HEK293T (cell line): ENCODE measurements around the gene SCN9A.
A peak's percentile ranks its signal among the peaks of the same experiment; 100 is the strongest.
"Not testable (repeated sequence)": the region's sequence is repeated elsewhere in the genome, so short reads cannot be mapped to it uniquely, and the experiment has no call there.

Source experiments
- CTCF ChIA-PET: fragments of 350-600 bp; formaldehyde crosslinking; extraction: SDS; loops from one replicate; lab custom pipeline; 2021; ENCODE audit warnings: antibody characterized with exemption, inconsistent platforms; lab: Yijun Ruan, JAX
- POLR2A ChIA-PET: fragments of 350-600 bp; formaldehyde crosslinking; extraction: SDS; loops from one replicate; lab custom pipeline; 2020; ENCODE audit warnings: antibody characterized with exemption, inconsistent platforms; lab: Yijun Ruan, JAX
- DNase-seq: peaks from one replicate; pipeline ENCODE4 v3.0.0; 2012; ENCODE audit warnings: mixed read lengths; ENCODE audit errors: extremely low spot score
- ARNT ChIP-seq: fragments of 450-650 bp; IDR thresholded peaks from 2 replicates; pipeline ENCODE4 v1.6.1; 2017; ENCODE audit warnings: mild to moderate bottlenecking
- BHLHE40 ChIP-seq: fragments of 450-650 bp; IDR thresholded peaks from 2 replicates; pipeline ENCODE4 v1.6.1; 2016; ENCODE audit warnings: mild to moderate bottlenecking, moderate library complexity, borderline replicate concordance
- CTBP1 ChIP-seq: fragments of 450-650 bp; IDR thresholded peaks from 2 replicates; pipeline ENCODE4 v1.6.1; 2016; ENCODE audit warnings: borderline replicate concordance
- ELF4 ChIP-seq: fragments of 450-650 bp; IDR thresholded peaks from 2 replicates; pipeline ENCODE4 v1.6.1; 2017; ENCODE audit warnings: antibody characterized with exemption
- FOXA1 ChIP-seq: fragments of 450-650 bp; IDR thresholded peaks from 2 replicates; pipeline ENCODE4 v1.6.1; 2016; ENCODE audit warnings: mild to moderate bottlenecking
- FOXK2 ChIP-seq: fragments of 450-650 bp; IDR thresholded peaks from 2 replicates; pipeline ENCODE4 v1.6.1; 2016; ENCODE audit warnings: mild to moderate bottlenecking
- FOXM1 ChIP-seq: fragments of 450-650 bp; IDR thresholded peaks from 2 replicates; pipeline ENCODE4 v1.6.1; 2017; ENCODE audit warnings: mild to moderate bottlenecking, borderline replicate concordance
- HDGF ChIP-seq: fragments of 450-650 bp; IDR thresholded peaks from 2 replicates; pipeline ENCODE4 v1.6.1; 2017; ENCODE audit warnings: antibody characterized with exemption, borderline replicate concordance
- L3MBTL2 ChIP-seq: fragments of 450-650 bp; conservative IDR thresholded peaks from 2 replicates; pipeline ENCODE4 v1.6.1; 2016; ENCODE audit warnings: mild to moderate bottlenecking
- LEF1 ChIP-seq: fragments of 450-650 bp; IDR thresholded peaks from 2 replicates; pipeline ENCODE4 v1.6.1; 2017; ENCODE audit warnings: mild to moderate bottlenecking, borderline replicate concordance
- NFRKB ChIP-seq: fragments of 450-650 bp; IDR thresholded peaks from 2 replicates; pipeline ENCODE4 v1.6.1; 2016; ENCODE audit warnings: mild to moderate bottlenecking, moderate library complexity
- SP1 ChIP-seq: fragments of 450-650 bp; IDR thresholded peaks from 2 replicates; pipeline ENCODE4 v1.6.1; 2017
- SUZ12 ChIP-seq: fragments of 450-650 bp; IDR thresholded peaks from 2 replicates; pipeline ENCODE4 v1.6.1; 2016; ENCODE audit warnings: mild to moderate bottlenecking
- TARDBP ChIP-seq: fragments of 450-650 bp; IDR thresholded peaks from 2 replicates; pipeline ENCODE4 v1.6.1; 2016
- ZNF384 ChIP-seq: fragments of 450-650 bp; IDR thresholded peaks from 2 replicates; pipeline ENCODE4 v1.6.1; 2016
- TF ChIP-seq, protein P1 (sequence below): fragments of 450-650 bp; IDR thresholded peaks from 2 replicates; pipeline ENCODE4 v1.6.1; 2016

The SCN9A gene

DNA sequence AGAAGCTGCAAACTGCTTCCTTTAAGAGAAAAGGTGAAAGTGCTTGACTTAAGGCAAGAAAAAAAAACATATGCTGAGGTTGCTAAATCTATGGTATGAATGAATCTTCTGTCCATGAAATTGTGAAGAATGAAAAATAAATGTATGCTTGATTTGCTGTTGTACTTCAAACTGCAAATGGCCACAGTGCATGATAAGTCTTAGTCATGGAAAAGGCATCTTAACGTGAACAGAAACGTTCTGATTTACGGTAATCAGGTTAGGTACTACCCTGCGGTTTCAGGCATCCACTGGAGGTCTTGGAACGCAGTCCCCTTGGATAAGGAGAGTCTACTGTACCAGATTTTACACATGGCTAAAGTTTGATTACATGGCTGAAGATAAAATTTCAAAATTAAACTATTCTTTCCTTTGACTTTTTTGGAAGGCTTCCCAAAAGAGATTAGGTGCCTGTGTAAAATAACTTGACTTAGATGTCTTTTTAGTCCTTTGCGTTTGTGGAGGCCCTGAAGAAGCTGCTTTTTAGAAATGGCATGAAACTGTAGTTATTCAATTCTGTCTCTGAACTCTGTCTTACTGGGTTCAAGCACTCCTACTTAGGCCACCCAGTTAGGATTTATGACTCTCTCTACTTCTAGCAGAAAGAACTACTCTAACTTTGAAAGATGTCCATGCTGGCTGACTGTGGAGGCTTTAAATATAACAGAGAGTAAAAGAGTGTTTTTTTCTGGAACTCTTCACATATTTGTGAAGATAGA, 35.9 kb upstream of the SCN9A start:
- ChIA-PET POLR2A (no interaction called here), CTCF (no interaction called here)
- no peak for DNase-seq
- no peak for TF ChIP-seq SP1
- TF ChIP-seq ELF4, result no peak

DNA sequence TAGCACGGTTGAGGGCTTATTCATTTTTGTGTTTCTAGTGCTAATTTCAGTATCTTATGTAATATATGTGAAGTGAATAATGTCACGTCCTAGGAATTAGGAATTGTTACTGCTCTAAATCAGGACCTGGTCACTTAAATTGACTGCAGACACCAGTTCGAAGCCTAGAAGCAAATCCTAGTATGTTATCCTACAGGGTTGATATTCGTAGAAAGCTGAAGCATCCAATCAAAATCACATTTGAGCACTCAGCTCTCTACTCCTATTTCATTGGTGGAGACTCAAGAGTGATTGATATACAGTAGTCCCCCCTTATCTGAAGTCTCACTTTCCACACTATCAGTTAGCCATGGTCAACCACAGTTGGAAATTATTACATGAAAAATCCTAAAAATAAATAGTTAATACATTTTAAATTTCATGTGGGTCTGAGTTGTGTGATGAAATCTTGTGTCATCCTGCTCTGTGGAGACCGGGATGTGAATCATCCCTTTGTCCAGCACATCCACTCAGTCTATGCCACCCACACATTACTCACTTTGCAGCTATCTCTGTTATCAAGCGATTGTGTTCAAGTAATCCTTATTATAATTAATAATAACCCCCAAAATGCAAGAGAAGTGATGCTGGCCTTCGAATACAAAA, 35.2 kb upstream of the SCN9A start:
- no peak for TF ChIP-seq L3MBTL2
- TF ChIP-seq, protein P1, sequence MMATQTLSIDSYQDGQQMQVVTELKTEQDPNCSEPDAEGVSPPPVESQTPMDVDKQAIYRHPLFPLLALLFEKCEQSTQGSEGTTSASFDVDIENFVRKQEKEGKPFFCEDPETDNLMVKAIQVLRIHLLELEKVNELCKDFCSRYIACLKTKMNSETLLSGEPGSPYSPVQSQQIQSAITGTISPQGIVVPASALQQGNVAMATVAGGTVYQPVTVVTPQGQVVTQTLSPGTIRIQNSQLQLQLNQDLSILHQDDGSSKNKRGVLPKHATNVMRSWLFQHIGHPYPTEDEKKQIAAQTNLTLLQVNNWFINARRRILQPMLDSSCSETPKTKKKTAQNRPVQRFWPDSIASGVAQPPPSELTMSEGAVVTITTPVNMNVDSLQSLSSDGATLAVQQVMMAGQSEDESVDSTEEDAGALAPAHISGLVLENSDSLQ, result 0 out of 2 replicates have a peak, but pooled peaks have one; percentile 44
- DNase-seq, result no peak
- ChIA-PET POLR2A (no interaction called here), CTCF (no interaction called here)

DNA sequence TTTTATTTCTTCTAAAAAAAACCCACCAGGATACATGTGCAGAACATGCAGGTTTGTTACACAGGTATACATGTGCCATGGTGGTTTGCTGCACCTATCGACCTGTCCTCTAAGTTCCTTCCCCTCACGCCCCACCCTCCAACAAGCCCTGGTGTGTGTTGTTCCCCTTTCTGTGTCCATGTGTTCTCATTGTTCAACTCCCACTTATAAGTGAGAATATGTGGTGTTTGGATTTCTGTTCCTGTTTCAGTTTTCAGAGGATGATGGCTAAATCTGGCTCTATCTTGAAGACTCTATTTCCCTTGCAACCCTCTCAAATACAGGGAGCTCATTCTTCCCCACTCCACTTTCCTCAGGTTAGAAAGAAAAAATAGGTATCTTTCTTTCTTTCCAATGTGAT, 32.0 kb upstream of the SCN9A start:
- DNase-seq, CTCF ChIA-PET, POLR2A ChIA-PET: not testable (repeated sequence)

DNA sequence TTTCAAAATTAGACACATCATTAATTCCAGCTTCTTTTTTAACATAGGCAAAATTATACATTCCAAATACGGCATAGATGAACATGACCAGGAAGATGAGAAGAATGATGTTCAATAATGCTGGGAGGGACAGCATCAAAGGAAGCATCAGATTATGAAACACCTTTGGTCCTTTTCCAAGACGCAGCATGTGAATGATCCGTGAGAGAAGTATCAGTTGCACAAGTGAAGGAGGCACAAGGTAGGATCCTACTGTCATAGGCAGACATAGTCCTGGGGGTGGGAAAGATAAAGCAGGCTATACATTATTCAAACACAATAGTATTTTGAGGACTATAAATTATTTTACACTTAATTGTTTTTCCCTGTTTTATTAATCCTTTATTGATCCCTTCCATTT, 30.6 kb upstream of the SCN9A start:
- POLR2A ChIA-PET, result interaction anchor here (1.3 kb wide), 1 partner anchor 24 kb away, joined by 3 read pairs; no protein-coding TSS in a partner anchor
- no peak for TF ChIP-seq FOXM1
- TF ChIP-seq FOXK2, result no peak
- TF ChIP-seq TARDBP, result no peak
- no peak for TF ChIP-seq BHLHE40
- no peak for TF ChIP-seq NFRKB
- no peak for TF ChIP-seq ARNT
- TF ChIP-seq, protein P1, result no peak
- TF ChIP-seq FOXA1, result no peak
- no peak for TF ChIP-seq ZNF384
- no peak for TF ChIP-seq LEF1
- no peak for TF ChIP-seq SUZ12
- TF ChIP-seq ELF4, result no peak
- no peak for TF ChIP-seq SP1
- TF ChIP-seq HDGF, result no peak
- TF ChIP-seq CTBP1, result no peak
- TF ChIP-seq L3MBTL2, result no peak
- DNase-seq, result no peak
- CTCF ChIA-PET, result no interaction called here

DNA sequence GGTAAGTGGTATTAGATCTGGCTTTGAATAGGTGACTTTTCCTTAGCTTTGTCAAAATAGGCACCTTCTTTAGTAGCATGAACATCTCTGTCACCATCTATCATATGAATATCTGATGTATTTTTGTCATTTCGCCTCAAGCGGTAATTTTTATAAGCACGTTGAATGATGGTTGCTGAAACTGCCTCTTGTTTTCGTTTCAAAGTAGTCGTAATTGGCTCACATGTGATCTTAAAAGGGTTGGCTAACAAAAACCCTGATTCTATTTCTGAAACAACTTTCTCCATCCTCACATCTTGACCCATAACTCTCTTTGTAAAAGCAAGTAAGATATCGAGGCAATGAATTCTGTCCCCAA, 29.8 kb upstream of the SCN9A start:
- TF ChIP-seq, protein P1, result peak; percentile 84
- no peak for TF ChIP-seq TARDBP
- POLR2A ChIA-PET, result interaction anchor here (1.3 kb wide), 1 partner anchor 23 kb away, joined by 3 read pairs; no protein-coding TSS in a partner anchor
- CTCF ChIA-PET, result no interaction called here
- no peak for DNase-seq

DNA sequence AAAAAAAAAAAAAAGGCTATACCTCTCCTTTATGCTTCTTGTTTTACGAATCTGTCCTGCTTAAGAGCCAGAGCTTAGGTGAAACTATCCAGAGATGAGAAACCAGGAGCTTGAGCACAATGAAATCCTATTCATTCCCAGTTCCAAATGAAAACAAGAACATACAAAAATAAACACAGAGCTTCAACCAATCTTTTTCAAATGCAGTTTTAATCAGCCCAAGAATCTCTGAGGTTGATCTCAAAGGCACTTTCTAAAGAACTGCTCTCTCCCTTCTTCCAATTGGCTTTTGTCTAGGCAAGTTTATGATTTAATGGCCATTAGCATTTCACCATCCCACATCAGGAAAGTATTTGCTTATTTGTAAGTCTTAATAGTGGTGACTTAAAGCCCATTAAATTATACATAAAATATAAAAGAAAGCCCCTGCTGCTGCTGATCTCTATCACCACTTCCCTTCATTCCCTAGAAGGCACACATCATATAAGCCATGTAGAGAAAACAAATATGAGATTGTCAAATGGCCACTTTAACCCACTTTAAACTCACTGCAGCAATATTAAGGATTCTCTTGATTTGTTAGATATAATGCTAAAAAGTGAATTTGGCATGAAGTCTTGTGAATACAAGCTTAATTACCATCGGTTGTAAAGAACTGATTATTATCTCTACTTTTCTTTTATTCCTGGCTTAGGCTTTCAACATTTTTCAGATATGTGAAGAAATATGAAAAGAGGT, 29.3 kb upstream of the SCN9A start:
- ChIA-PET POLR2A (interaction anchor here (1.3 kb wide), 1 partner anchor 23 kb away, joined by 3 read pairs; no protein-coding TSS in a partner anchor), CTCF (no interaction called here)
- TF ChIP-seq SUZ12 (no peak), ZNF384 (0 out of 2 replicates have a peak, but pooled peaks have one; percentile 14), ARNT (no peak), SP1 (no peak), CTBP1 (peak; percentile 40; the same call in 1 of the 2 replicates)
- TF ChIP-seq, protein P1, result 0 out of 2 replicates have a peak, but pooled peaks have one; percentile 20

More for the DNA sequence above, 29.3 kb upstream of the SCN9A start:
- peak; percentile 16 for DNase-seq
